ENCODE results near the gene CLEC10A. TPM values are rescaled to one million over a fixed set of nuclear protein-coding genes. Genes with fewer than 3 reads are reported as not detected.
"Not testable (repeated sequence)": the region's sequence is repeated elsewhere in the genome, so short reads cannot be mapped to it uniquely, and the experiment has no call there.

The CLEC10A gene
- polyA plus RNA-seq, 3 donors: 1.2 to 1.9 (median 1.6) TPM

- DNase-seq (ENCODE audit: low read depth in 3 of 3, low spot score in 2 of 3): no peak
Observed at GRCh38 chr17:7077911-7078546, 2.0 kb downstream of the CLEC10A start.

GRCh38 chr17:7074931-7075330, 5.1 kb downstream of the CLEC10A start:
- DNase-seq (ENCODE audit: low read depth in 3 of 3, low spot score in 2 of 3): no peak

- DNase-seq (ENCODE audit: low read depth in 3 of 3, low spot score in 2 of 3): no peak
Observed at GRCh38 chr17:7072406-7072805, 7.6 kb downstream of the CLEC10A start.

- DNase-seq (ENCODE audit: low read depth in 3 of 3, low spot score in 2 of 3): no peak
Observed at GRCh38 chr17:7070712-7071111, 9.3 kb downstream of the CLEC10A start.

- DNase-seq (ENCODE audit: low read depth in 3 of 3, low spot score in 2 of 3): no peak
Observed at GRCh38 chr17:7068268-7068667, 11.8 kb downstream of the CLEC10A start.

GRCh38 chr17:7067198-7067597, 12.9 kb downstream of the CLEC10A start:
- DNase-seq (ENCODE audit: low read depth in 3 of 3, low spot score in 2 of 3): no peak

- DNase-seq (ENCODE audit: low read depth in 3 of 3, low spot score in 2 of 3): no peak
Observed at GRCh38 chr17:7064261-7064660, 15.8 kb downstream of the CLEC10A start.

GRCh38 chr17:7063518-7064094, 16.4 kb downstream of the CLEC10A start:
- no peak for DNase-seq (ENCODE audit: low read depth in 3 of 3, low spot score in 2 of 3)

- DNase-seq (ENCODE audit: low read depth in 3 of 3, low spot score in 2 of 3): no peak
Observed at GRCh38 chr17:7060165-7060891, 19.7 kb downstream of the CLEC10A start.

GRCh38 chr17:7058831-7059447, 21.1 kb downstream of the CLEC10A start:
- no peak for DNase-seq (ENCODE audit: low read depth in 3 of 3, low spot score in 2 of 3)

- DNase-seq (ENCODE audit: low read depth in 3 of 3, low spot score in 2 of 3): no peak
Observed at GRCh38 chr17:7056386-7056785, 23.7 kb downstream of the CLEC10A start.

GRCh38 chr17:7050583-7050982, 29.5 kb downstream of the CLEC10A start:
- DNase-seq (ENCODE audit: low read depth in 3 of 3, low spot score in 2 of 3): not testable (repeated sequence)

- DNase-seq (ENCODE audit: low read depth in 3 of 3, low spot score in 2 of 3): no peak
Observed at GRCh38 chr17:7048968-7049367, 31.1 kb downstream of the CLEC10A start.

- DNase-seq (ENCODE audit: low read depth in 3 of 3, low spot score in 2 of 3): no peak
Observed at GRCh38 chr17:7047566-7047965, 32.5 kb downstream of the CLEC10A start.

GRCh38 chr17:7046725-7047397, 33.2 kb downstream of the CLEC10A start:
- not testable (repeated sequence) for DNase-seq (ENCODE audit: low read depth in 3 of 3, low spot score in 2 of 3)

- no peak for DNase-seq (ENCODE audit: low read depth in 3 of 3, low spot score in 2 of 3)
Observed at GRCh38 chr17:7046127-7046724, 33.8 kb downstream of the CLEC10A start.

GRCh38 chr17:7045492-7046126, 34.4 kb downstream of the CLEC10A start:
- DNase-seq (ENCODE audit: low read depth in 3 of 3, low spot score in 2 of 3): no peak

- DNase-seq (ENCODE audit: low read depth in 3 of 3, low spot score in 2 of 3): no peak
Observed at GRCh38 chr17:7043497-7044198, 36.4 kb downstream of the CLEC10A start, which contains the start of gene SLC16A11. SLC16A11 (minus strand) TSS chr17:7044092; CDS start chr17:7043513, 579 bp downstream.

GRCh38 chr17:7043182-7043496, 36.9 kb downstream of the CLEC10A start:
- no peak for DNase-seq (ENCODE audit: low read depth in 3 of 3, low spot score in 2 of 3)
